Neutrophil (primary cell): Measurements from ENCODE around the gene KCNJ8.
"Not testable (repeated sequence)": the region's sequence is repeated elsewhere in the genome, so short reads cannot be mapped to it uniquely, and the experiment has no call there.

Experiments used
- H3K27ac ChIP-seq: fragments of 200-600 bp; sonication (generic); 2 replicates; pipeline ENCODE4 v1.5.1; 2016; ENCODE audit warnings: mild to moderate bottlenecking, moderate library complexity
- H3K27me3 ChIP-seq: fragments of 200-600 bp; sonication (generic); 2 replicates; pipeline ENCODE4 v1.6.0; 2016; ENCODE audit warnings: mild to moderate bottlenecking
- H3K36me3 ChIP-seq: fragments of 200-600 bp; sonication (generic); 2 replicates; pipeline ENCODE4 v1.5.1; 2017
- H3K4me1 ChIP-seq, 2 experiments: fragments of 200-600 bp in 1 of 2; sonication (generic) in 1 of 2; 1 replicate in 1 of 2; 2 replicates in 1 of 2; pipeline versions ENCODE4 v1.5.1 to v1.6.1; 2013 to 2016; ENCODE audit warnings: low read depth in 1 of 2, low read length in 1 of 2, mild to moderate bottlenecking in 1 of 2, moderate library complexity in 1 of 2; ENCODE audit not compliant: control insufficient read depth in 1 of 2, insufficient read depth in 1 of 2
- H3K4me3 ChIP-seq, 2 experiments: fragments of 200-600 bp in 1 of 2; sonication (generic) in 1 of 2; 1 replicate in 1 of 2; 2 replicates in 1 of 2; pipeline ENCODE4 v1.5.1; 2013 to 2016; ENCODE audit warnings: low read depth in 1 of 2, low read length in 1 of 2, mild to moderate bottlenecking in 1 of 2, moderate library complexity in 1 of 2
- H3K9me3 ChIP-seq: fragments of 200-600 bp; sonication (generic); 2 replicates; pipeline ENCODE4 v1.5.1; 2016
- TF ChIP-seq, protein P1 (sequence below): fragments of 200-600 bp; sonication (generic); IDR thresholded peaks from 2 replicates; pipeline ENCODE4 v1.5.1; 2016; ENCODE audit warnings: antibody characterized with exemption

The KCNJ8 gene

DNA sequence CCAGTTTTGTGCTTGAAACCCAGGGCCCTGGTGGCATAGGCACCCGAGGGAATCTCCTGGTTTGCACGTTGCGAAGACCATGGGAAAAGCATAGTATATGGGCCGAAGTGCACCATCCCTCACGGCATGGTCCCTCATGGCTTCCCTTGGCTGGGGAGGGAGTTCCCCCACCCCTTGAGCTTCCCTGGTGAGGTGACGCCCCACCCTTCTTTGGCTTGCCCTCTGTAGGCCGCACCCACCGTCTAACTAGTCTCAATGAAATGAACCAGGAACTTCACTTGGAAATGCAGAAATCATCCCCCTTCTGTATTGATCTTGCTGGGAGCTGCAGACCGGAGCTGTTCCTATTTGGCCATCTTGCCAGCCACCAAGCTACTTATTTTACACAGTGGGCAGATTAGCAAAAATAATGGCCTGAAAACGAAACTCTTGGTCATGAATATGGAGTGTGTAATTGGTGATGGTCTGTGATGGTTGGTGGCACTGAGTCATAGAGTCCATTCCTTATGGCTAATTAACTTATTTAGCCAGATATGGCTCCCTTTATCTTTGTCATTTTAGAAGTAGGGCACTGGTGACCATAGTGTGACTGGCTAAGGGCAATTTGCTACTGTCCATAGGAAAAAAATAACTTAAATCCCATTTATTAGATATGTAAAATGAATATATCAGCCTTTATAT, 21.3 kb upstream of the KCNJ8 start:
- H3K27ac ChIP-seq: no peak overlapping the region
- no peaks in the 10 kb centered on the region for H3K36me3 ChIP-seq
- TF ChIP-seq, protein P1, sequence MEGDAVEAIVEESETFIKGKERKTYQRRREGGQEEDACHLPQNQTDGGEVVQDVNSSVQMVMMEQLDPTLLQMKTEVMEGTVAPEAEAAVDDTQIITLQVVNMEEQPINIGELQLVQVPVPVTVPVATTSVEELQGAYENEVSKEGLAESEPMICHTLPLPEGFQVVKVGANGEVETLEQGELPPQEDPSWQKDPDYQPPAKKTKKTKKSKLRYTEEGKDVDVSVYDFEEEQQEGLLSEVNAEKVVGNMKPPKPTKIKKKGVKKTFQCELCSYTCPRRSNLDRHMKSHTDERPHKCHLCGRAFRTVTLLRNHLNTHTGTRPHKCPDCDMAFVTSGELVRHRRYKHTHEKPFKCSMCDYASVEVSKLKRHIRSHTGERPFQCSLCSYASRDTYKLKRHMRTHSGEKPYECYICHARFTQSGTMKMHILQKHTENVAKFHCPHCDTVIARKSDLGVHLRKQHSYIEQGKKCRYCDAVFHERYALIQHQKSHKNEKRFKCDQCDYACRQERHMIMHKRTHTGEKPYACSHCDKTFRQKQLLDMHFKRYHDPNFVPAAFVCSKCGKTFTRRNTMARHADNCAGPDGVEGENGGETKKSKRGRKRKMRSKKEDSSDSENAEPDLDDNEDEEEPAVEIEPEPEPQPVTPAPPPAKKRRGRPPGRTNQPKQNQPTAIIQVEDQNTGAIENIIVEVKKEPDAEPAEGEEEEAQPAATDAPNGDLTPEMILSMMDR: no peak
- no peaks in the 10 kb centered on the region for H3K4me1 ChIP-seq
- H3K4me3 ChIP-seq: no peak overlapping the region
- H3K9me3 ChIP-seq: no peaks in the 10 kb centered on the region
- H3K27me3 ChIP-seq: no peaks in the 10 kb centered on the region

DNA sequence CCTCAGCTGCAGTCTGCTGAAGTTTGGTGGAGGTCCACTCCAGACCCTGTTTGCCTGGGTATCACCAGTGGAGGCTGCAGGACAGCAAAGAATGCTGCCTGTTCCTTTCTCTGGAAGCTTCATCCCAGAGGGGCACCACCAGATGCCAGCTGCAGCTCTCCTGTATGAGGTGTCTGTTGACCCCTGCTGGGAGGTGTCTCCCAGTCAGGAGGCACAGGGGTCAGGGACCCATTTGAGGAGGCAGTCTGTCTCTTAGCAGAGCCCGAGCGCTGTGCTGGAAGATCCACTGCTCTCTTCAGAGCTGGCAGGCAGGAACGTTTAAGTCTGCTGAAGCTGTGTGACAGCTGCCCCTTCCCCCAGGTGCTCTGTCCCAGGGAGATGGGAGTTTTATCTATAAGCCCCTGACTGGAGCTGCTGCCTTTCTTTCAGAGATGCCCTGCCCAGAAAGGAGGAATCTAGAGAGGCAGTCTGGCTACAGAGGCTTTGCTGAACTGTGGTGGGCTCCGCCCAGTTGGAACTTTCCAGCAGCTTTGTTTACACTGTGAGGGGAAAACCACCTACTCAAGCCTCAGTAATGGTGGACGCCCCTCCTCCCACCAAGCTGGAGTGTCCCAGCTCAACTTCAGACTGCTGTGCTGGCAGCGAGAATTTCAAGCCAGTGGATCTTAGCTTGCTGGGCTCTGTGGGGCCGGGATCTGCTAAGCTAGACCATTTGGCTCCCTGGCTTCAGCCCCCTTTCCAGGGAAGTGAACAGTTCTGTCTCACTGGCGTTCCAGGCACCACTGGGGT, 20.5 kb upstream of the KCNJ8 start:
- not testable (repeated sequence) for H3K4me1 ChIP-seq, H3K27ac ChIP-seq, H3K27me3 ChIP-seq, H3K9me3 ChIP-seq, H3K36me3 ChIP-seq, H3K4me3 ChIP-seq

DNA sequence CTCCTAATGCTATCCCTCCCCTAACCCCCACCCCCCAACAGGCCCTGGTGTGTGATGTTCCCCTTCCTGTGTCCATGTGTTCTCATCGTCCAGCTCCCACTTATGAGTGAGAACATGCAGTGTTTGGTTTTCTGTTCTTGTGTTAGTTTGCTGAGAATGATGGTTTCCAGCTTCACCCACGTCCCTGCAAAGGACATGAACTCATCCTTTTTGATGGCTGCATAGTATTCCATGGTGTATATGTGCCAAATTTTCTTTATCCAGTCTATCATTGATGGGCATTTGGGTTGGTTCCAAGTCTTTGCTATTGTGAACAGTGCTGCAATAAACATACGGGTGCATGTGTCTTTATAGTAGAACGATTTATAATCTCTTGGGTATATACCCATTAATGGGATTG, 15.2 kb upstream of the KCNJ8 start:
- H3K9me3 ChIP-seq, H3K4me1 ChIP-seq, H3K4me3 ChIP-seq, H3K36me3 ChIP-seq, H3K27me3 ChIP-seq, H3K27ac ChIP-seq: not testable (repeated sequence)

DNA sequence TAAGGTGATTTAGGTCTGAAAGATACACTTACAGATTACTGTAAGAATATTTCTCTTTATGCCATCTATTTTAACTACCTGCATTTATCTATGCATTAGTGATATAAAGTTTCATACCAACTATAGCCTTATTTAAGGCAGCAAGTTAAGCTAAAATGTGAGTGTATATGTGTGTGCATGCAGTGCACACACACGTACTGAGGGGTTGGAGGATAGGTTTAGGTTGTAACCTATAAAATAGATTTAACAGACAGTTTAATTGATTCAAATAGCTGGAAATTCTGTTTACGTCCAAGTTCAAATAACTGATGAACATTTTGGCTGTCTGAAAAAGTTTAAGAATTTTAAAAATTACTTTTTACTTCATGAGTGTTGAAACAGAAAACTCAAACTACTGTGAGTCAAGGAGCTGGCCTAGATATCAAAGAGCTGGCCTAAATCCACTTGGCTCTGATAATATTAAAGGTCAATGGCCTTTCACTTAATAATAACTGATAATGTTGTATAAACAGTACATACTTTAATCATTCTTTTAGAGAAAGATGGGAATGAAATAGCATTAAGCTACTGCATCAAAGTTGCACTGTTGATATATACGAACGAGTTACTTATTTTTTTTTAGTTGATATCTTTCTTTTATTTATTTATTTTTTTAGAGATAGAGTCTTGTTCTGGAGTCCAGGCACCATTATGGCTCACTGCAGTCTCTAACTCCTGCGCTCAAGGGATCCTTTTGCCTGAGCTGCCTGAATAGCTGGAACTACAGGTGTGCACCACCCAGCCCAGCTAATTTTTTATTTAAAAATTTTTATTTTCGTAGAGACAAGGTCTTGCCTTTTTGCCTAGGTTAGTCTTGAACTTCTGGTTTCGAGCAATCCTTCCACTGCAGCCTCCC, 13.8 kb upstream of the KCNJ8 start:
- TF ChIP-seq, protein P1: no peak
- H3K4me3 ChIP-seq: no peak overlapping the region
- H3K27me3 ChIP-seq: no peaks in the 10 kb centered on the region
- no peaks in the 10 kb centered on the region for H3K9me3 ChIP-seq
- H3K27ac ChIP-seq: no peak overlapping the region
- H3K36me3 ChIP-seq: no peaks in the 10 kb centered on the region
- no peaks in the 10 kb centered on the region for H3K4me1 ChIP-seq

DNA sequence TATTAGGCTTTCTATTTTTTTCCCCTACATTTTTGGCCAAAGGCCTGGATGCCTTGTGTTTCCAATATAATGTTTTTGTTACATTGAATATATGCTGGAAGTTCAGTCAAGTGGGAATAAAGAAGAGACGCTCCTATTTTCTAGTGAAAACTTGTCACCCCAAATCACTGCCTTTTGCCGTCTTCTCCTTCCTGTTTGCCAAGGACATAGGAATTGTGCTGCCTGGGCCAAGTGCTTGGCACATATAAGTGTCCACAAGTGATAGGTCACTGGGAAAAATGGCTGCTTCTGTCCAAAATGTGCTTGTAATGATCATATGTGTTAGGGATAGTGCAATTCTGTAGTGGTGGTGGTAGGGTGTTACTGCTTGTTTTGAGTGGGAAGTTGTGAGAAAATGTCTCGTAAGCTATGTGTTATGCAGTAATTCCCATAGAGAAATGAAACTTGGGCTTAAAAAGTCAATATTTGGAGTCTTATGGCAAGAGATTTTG, 11.6 kb upstream of the KCNJ8 start:
- Histone ChIP-seq H3K9me3 (no peaks in the 10 kb centered on the region), H3K36me3 (no peaks in the 10 kb centered on the region), H3K27me3 (no peaks in the 10 kb centered on the region), H3K27ac (no peak overlapping the region), H3K4me3 (no peak overlapping the region), H3K4me1 (no peaks in the 10 kb centered on the region)
- TF ChIP-seq, protein P1: no peak

DNA sequence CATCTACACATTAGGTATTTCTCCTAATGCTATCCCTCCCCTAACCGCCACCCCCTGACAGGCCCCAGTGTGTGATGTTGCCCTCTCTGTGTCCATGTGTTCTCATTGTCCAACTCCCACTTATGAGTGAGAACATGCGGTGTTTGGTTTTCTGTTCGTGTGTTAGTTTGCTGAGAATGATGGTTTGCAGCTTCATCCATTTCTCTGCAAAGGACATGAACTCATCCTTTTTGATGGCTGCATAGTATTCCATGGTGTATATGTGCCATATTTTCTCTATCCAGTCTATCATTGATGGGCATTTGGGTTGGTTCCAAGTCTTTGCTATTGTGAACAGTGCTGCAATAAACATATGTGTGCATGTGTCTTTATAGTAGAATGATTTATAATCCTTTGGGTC, 8.2 kb upstream of the KCNJ8 start:
- not testable (repeated sequence) for H3K9me3 ChIP-seq, H3K4me3 ChIP-seq, H3K36me3 ChIP-seq, H3K27ac ChIP-seq, H3K4me1 ChIP-seq, H3K27me3 ChIP-seq
